Right atrium auricular region (tissue), 2 donors: ENCODE measurements around the gene CLDN24. TPM values are rescaled to one million over a fixed set of nuclear protein-coding genes. Genes with fewer than 3 reads are reported as not detected.

ENCODE experiments used
- DNase-seq: peaks from one replicate; pipeline ENCODE4 v3.0.0-alpha.2; 2019; ENCODE audit warnings: low spot score
- H3K27ac ChIP-seq, 2 donors: fragments of 200-600 bp; sonication (generic); 1 replicate in 1 of 2; 2 replicates in 1 of 2; pipeline ENCODE4 v1.5.1; 2016 to 2019
- H3K27me3 ChIP-seq, 2 donors: fragments of 200-600 bp; sonication (generic); one replicate each; pipeline versions ENCODE4 v1.5.1 to v1.6.0; 2017 to 2019
- H3K36me3 ChIP-seq: fragments of 200-600 bp; sonication (generic); one replicate; pipeline ENCODE4 v1.5.1; 2016
- H3K4me1 ChIP-seq, 2 donors: fragments of 200-600 bp; sonication (generic); one replicate each; pipeline versions ENCODE4 v1.5.1 to v1.6.0; 2017 to 2019
- H3K4me3 ChIP-seq, 2 donors: fragments of 200-600 bp; sonication (generic); 1 replicate in 1 of 2; 2 replicates in 1 of 2; pipeline ENCODE4 v1.5.1; 2017 to 2019; ENCODE audit warnings: mild to moderate bottlenecking in 1 of 2, moderate library complexity in 1 of 2
- H3K9me3 ChIP-seq, 2 donors: fragments of 200-600 bp; sonication (generic); one replicate each; pipeline ENCODE4 v1.5.1; 2019
- total RNA-seq, 2 donors: library from RNA; depleted of rRNA; stranded (reverse); fragments of >200 nt; gene quantifications; one replicate each; pipeline ENCODE4 v1.1.0, GENCODE V29; 2016
- TF ChIP-seq, protein P1 (sequence below), 2 donors: fragments of 200-600 bp; sonication (generic); IDR thresholded peaks; one replicate each; pipeline ENCODE4 v1.5.1; 2019; ENCODE audit warnings: antibody characterized with exemption in 2 of 2

CLDN24 gene
- total RNA-seq, 2 donors from 2014 or later = not detected

DNA sequence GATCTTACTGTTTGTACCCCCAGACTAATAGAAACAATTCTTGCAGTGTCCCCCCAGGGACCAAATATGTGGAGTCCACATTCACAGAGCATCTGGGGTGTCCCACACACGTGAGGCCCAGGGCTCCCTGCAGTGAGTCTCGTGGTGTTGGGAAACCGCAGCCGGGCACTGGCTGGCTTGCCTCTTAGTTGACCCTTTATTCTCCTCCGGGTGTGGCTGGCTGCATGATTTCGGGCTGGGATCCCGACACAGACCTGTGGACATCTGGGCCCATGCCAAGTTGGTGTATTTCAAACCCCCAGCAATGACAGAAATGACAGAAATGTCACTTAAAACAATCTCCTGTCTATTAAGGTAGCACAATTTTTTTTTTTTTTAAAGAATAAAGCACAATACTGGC lies 15.6 kb upstream of the CLDN24 start:
- Histone ChIP-seq H3K27ac (no peak overlapping the region), H3K27me3 (no peaks in the 10 kb centered on the region), H3K9me3 (no peaks in the 10 kb centered on the region), H3K4me3 (no peak overlapping the region), H3K36me3 (no peaks in the 10 kb centered on the region), H3K4me1 (peaks cover 0 to 9% of the 10 kb centered on the region in 2 donors)
- DNase-seq = no peak
- TF ChIP-seq, protein P1, sequence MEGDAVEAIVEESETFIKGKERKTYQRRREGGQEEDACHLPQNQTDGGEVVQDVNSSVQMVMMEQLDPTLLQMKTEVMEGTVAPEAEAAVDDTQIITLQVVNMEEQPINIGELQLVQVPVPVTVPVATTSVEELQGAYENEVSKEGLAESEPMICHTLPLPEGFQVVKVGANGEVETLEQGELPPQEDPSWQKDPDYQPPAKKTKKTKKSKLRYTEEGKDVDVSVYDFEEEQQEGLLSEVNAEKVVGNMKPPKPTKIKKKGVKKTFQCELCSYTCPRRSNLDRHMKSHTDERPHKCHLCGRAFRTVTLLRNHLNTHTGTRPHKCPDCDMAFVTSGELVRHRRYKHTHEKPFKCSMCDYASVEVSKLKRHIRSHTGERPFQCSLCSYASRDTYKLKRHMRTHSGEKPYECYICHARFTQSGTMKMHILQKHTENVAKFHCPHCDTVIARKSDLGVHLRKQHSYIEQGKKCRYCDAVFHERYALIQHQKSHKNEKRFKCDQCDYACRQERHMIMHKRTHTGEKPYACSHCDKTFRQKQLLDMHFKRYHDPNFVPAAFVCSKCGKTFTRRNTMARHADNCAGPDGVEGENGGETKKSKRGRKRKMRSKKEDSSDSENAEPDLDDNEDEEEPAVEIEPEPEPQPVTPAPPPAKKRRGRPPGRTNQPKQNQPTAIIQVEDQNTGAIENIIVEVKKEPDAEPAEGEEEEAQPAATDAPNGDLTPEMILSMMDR (IDR thresholded peaks at IDR 0.05) = no peak

DNA sequence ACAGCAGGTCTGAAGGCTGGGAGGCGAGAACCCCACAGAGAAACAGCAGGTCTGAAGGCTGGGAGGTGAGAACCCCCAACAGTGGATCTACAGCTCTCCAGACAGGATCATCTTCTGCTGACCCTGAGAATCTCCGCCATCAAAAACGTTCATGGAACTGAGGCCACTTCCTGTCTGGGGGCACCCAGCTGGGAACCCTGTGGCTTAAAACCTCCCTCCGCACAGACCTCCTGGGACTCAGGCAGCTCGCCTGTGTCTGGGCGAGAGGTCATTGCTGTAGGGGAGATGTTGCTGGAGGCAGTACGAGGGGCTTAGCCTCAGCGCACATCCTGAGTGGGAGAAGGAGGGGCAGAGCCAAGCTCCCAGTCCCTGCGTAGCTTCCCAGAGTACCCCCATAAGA lies 15.1 kb upstream of the CLDN24 start:
- H3K4me3 ChIP-seq = no peak overlapping the region
- peaks cover 0 to 6% of the 10 kb centered on the region in 2 donors for H3K4me1 ChIP-seq
- H3K27ac ChIP-seq = no peak overlapping the region
- no peak for DNase-seq
- H3K9me3 ChIP-seq = no peaks in the 10 kb centered on the region
- TF ChIP-seq, protein P1 (IDR thresholded peaks at IDR 0.05) = no peak
- H3K36me3 ChIP-seq = no peaks in the 10 kb centered on the region
- H3K27me3 ChIP-seq = no peaks in the 10 kb centered on the region

DNA sequence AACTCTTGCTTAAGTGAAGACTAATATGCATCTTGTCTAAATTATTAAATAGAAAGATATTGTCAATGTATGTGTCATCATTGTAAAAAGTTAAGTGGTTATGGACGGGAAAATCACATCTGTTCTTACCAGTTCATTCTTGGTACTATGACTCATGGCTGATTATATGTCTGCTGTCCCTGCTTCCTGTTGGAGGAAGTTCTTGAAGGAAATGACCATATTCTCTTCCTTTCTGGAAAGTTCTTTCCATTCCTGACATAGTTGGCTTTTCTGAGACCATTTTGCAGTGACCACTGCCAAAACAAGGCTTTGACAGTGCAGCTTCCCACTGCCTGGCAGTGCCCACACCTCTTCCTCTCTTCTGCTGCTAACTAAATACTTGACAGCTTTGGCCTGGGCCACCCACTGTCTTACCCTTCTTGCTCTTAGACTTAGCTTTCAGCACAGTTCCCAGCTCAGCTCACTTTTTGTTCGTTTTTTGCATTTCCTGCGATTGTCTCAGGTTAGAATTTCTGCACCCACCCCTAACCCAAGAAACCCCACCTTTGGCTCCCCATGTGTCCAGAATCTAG lies 13.2 kb upstream of the CLDN24 start:
- Histone ChIP-seq H3K27me3 (no peaks in the 10 kb centered on the region), H3K4me1 (peaks cover 0 to 6% of the 10 kb centered on the region in 2 donors), H3K36me3 (no peaks in the 10 kb centered on the region), H3K9me3 (no peaks in the 10 kb centered on the region), H3K27ac (no peak overlapping the region), H3K4me3 (no peak overlapping the region)
- TF ChIP-seq, protein P1 (IDR thresholded peaks at IDR 0.05) = no peak
- no peak for DNase-seq

DNA sequence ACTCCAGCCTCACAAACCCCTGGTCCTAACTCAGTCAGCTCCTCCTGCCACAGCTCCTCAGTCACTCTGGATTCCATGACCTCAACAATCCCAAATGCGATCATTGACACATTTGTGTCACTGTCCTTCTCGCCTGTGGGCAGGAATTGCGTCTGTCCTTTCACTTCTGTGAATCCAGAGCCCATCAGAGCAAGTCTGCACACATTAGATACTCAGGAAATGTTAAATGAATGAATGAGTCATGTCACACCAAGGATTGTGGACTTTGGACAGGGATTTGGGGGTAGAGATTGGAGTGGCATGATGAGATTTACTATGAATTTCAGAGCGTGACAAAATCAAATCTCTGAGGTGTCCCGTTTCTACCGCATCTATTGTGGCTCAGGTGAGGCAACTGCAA lies 11.8 kb upstream of the CLDN24 start:
- peaks cover 0 to 6% of the 10 kb centered on the region in 2 donors for H3K4me1 ChIP-seq
- no peak overlapping the region for H3K4me3 ChIP-seq
- no peaks in the 10 kb centered on the region for H3K9me3 ChIP-seq
- no peak overlapping the region for H3K27ac ChIP-seq
- TF ChIP-seq, protein P1 (IDR thresholded peaks at IDR 0.05) = no peak
- no peaks in the 10 kb centered on the region for H3K36me3 ChIP-seq
- no peak for DNase-seq
- H3K27me3 ChIP-seq = no peaks in the 10 kb centered on the region

DNA sequence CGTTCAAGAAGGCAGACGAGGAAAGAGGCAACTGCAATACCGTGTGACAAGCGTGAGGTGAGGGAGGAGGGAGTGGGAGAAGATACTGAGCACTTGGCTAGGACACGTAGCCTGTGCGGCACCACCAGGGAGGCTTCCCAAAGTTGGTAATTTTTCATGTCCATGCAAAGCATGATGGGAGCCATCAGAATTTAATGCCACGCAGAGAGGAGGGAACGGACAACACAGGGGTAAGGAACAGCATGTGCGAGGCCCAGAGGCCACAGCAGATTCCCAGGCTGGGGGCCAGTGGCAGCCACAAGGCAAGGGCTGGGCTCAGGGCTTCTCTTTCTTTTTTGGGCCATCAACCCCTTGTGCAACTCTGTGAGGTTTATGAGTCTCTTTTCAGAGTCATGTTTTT lies 11.0 kb upstream of the CLDN24 start:
- TF ChIP-seq, protein P1 (IDR thresholded peaks at IDR 0.05) = no peak
- no peak for DNase-seq
- no peaks in the 10 kb centered on the region for H3K36me3 ChIP-seq
- H3K27ac ChIP-seq = no peak overlapping the region
- H3K4me3 ChIP-seq = no peak overlapping the region
- peaks cover 0 to 6% of the 10 kb centered on the region in 2 donors for H3K4me1 ChIP-seq
- no peaks in the 10 kb centered on the region for H3K9me3 ChIP-seq
- H3K27me3 ChIP-seq = no peaks in the 10 kb centered on the region

DNA sequence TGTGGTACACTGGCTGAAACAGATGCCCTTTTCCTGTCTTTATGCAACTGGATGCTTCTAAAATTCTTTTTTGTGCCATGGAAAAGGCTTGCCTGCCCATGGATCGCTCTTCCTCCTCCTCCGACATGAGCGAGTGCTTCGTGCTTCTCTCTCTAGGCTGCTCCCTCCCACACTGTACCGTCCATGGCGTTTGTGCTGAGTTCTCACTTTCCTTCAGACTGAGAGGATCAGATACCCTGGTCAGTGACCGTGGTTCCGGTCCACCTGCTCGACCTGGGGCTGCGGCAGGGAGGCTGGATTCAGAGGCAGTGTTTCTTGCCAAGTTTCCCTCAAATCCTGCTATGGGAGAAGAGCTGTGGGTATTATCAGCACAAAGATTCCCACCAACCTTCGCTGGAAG lies 10.2 kb upstream of the CLDN24 start:
- TF ChIP-seq, protein P1 (IDR thresholded peaks at IDR 0.05) = no peak
- no peaks in the 10 kb centered on the region for H3K9me3 ChIP-seq
- DNase-seq = peak; percentile 26
- H3K4me3 ChIP-seq = no peak overlapping the region
- H3K4me1 ChIP-seq = peaks cover 0 to 6% of the 10 kb centered on the region in 2 donors
- H3K27me3 ChIP-seq = no peaks in the 10 kb centered on the region
- no peak overlapping the region for H3K27ac ChIP-seq
- no peaks in the 10 kb centered on the region for H3K36me3 ChIP-seq
